GM12878 (cell line): ENCODE data around the gene GREB1. TPM values are rescaled to one million over a fixed set of nuclear protein-coding genes. Genes with fewer than 3 reads are reported as not detected.

Experiments used
- ATAC-seq: fragments of 200-7000 bp; cut with Tn5 transposase; 3 replicates; pipeline ENCODE4 v1.9.1; 2020; ENCODE audit warnings: mild to moderate bottlenecking, moderate library complexity
- BruUV-seq: library from RNA; stranded (reverse); fragments of 400-500 nt; replicated peaks from 2 replicates; lab custom pipeline; 2021; lab: Mats Ljungman, UMichigan
- CTCF ChIA-PET: fragments of 300-600 bp; sonication (Branson Sonifier 250); formaldehyde crosslinking; extraction: SDS; loops from one replicate; lab custom pipeline; 2021; ENCODE audit warnings: inconsistent platforms; lab: Yijun Ruan, JAX
- POLR2A ChIA-PET: fragments of 350-600 bp; formaldehyde crosslinking; extraction: SDS; loops from one replicate; lab custom pipeline; 2021; ENCODE audit warnings: inconsistent platforms; lab: Charles Lee
- RAD21 ChIA-PET: fragments of 300-600 bp; sonication (Branson Sonifier 250); formaldehyde crosslinking; loops from one replicate; lab custom pipeline; 2023; ENCODE audit warnings: antibody characterized with exemption; ENCODE audit not compliant: unreplicated experiment; lab: Charles Lee
- SMC1A ChIA-PET: fragments of 300-600 bp; sonication (Branson Sonifier 250); formaldehyde crosslinking; loops from one replicate; lab custom pipeline; 2023; ENCODE audit not compliant: unreplicated experiment, uncharacterized antibody; lab: Charles Lee
- DNase-seq: peaks from one replicate; pipeline ENCODE4 v3.0.0-alpha.2; 2011; ENCODE audit warnings: low read depth, low spot score
- FAIRE-seq: peaks from 3 replicates; lab custom pipeline; 2011; peaks lifted over from hg19 to GRCh38; lab: Jason Lieb, UNC
- H2AFZ ChIP-seq: 2 replicates; pipeline ENCODE4 v1.6.0; 2011; ENCODE audit warnings: low read depth, low read length, control low read depth; ENCODE audit not compliant: control insufficient read depth
- H3K27ac ChIP-seq: 2 replicates; pipeline ENCODE4 v1.5.1; 2011; ENCODE audit warnings: control low read depth; ENCODE audit not compliant: control insufficient read depth, insufficient read depth
- H3K27me3 ChIP-seq, 2 experiments: replicated peaks in 1 of 2; 2 replicates each; pipeline versions ENCODE4 v1.6.0 to v1.6.1; 2011; ENCODE audit warnings: low read length in 1 of 2; ENCODE audit not compliant: control insufficient read depth in 2 of 2, insufficient read depth in 2 of 2
- H3K36me3 ChIP-seq, 2 experiments: 2 replicates each; pipeline ENCODE4 v1.5.1; 2011; ENCODE audit warnings: low read length in 1 of 2; ENCODE audit not compliant: control insufficient read depth in 2 of 2, insufficient read depth in 2 of 2
- H3K4me1 ChIP-seq: 2 replicates; pipeline ENCODE4 v1.6.1; 2011; ENCODE audit warnings: mild to moderate bottlenecking, low read length, moderate library complexity, mixed read lengths; ENCODE audit not compliant: control insufficient read depth, insufficient read depth
- H3K4me2 ChIP-seq: 2 replicates; pipeline ENCODE4 v1.6.0; 2011; ENCODE audit warnings: control low read depth; ENCODE audit not compliant: control insufficient read depth, insufficient read depth
- H3K4me3 ChIP-seq: fragments of 200-600 bp; sonication (generic); 2 replicates; pipeline ENCODE4 v1.5.1; 2016
- H3K79me2 ChIP-seq: 2 replicates; pipeline ENCODE4 v1.6.0; 2011; ENCODE audit warnings: low read length; ENCODE audit not compliant: control insufficient read depth, insufficient read depth
- H3K9ac ChIP-seq: 2 replicates; pipeline ENCODE4 v1.8.0; 2011; ENCODE audit warnings: low read length, control low read depth, mixed read lengths; ENCODE audit not compliant: control insufficient read depth, insufficient read depth
- H3K9me3 ChIP-seq: replicated peaks from 3 replicates; pipeline ENCODE4 v1.5.1; 2011; ENCODE audit warnings: mild to moderate bottlenecking, low read length; ENCODE audit not compliant: control insufficient read depth, insufficient read depth
- H4K20me1 ChIP-seq: 2 replicates; pipeline ENCODE4 v1.6.0; 2011; ENCODE audit not compliant: control insufficient read depth, insufficient read depth
- CBX5 ChIP-seq: sonication (generic); IDR thresholded peaks from 2 replicates; pipeline ENCODE4 v1.6.1; 2016; ENCODE audit warnings: low read depth, moderate library complexity, mild to moderate bottlenecking, inconsistent platforms
- FOXM1 ChIP-seq: IDR thresholded peaks from 2 replicates; pipeline ENCODE4 v1.6.1; 2012; ENCODE audit warnings: low read depth, mild to moderate bottlenecking, inconsistent platforms, low read length, moderate library complexity
- MEF2B ChIP-seq: fragments of 450-650 bp; IDR thresholded peaks from 2 replicates; pipeline ENCODE4 v1.6.1; 2018; ENCODE audit warnings: mild to moderate bottlenecking, moderate library complexity; ENCODE audit not compliant: partially characterized antibody, poor library complexity, severe bottlenecking
- POLR2A ChIP-seq: IDR thresholded peaks from 2 replicates; pipeline ENCODE4 v1.6.1; 2011; ENCODE audit warnings: low read depth, mild to moderate bottlenecking, low read length
- RCOR1 ChIP-seq: conservative IDR thresholded peaks from 2 replicates; pipeline ENCODE4 v1.6.1; 2012; ENCODE audit warnings: low read depth, low read length, improper control_type of control experiment
- RELA ChIP-seq: fragments of 450-650 bp; IDR thresholded peaks from 2 replicates; pipeline ENCODE4 v1.8.0; 2014; ENCODE audit warnings: borderline replicate concordance; ENCODE audit not compliant: partially characterized antibody
- SREBF1 ChIP-seq: IDR thresholded peaks from 2 replicates; pipeline ENCODE4 v1.6.1; 2012; ENCODE audit warnings: mild to moderate bottlenecking, low read length
- TARDBP ChIP-seq: IDR thresholded peaks from 2 replicates; pipeline ENCODE4 v1.6.1; 2016; ENCODE audit warnings: borderline replicate concordance
- TCF12 ChIP-seq: IDR thresholded peaks from 2 replicates; pipeline ENCODE4 v1.6.1; 2011; ENCODE audit warnings: low read depth, mild to moderate bottlenecking, low read length
- WGBS: methylation state at CpG from one replicate; pipeline ENCODE4 v1.1.6; 2016; ENCODE audit warnings: low lambda C conversion rate; ENCODE audit not compliant: insufficient replicate concordance, insufficient coverage; ENCODE audit errors: missing lambda C conversion rate; 5-methylcytosine and 5-hydroxymethylcytosine counted together
- in situ Hi-C: fragments of 300-500 bp; cut with MboI; formaldehyde crosslinking; loops from 9 replicates; pipeline ENCODE4 v1.14.3; 2018; ENCODE audit warnings: mixed read lengths
- intact Hi-C: fragments of 100-400 bp; cut with micrococcal nuclease; formaldehyde crosslinking; loops from one replicate; pipeline ENCODE4 v1.14.2; 2022; ENCODE audit not compliant: unreplicated experiment
- polyA plus RNA-seq, 11 experiments: library from polyadenylated mRNA; depleted of rRNA in 4 of 11; unstranded in 6 of 11; stranded (reverse) in 5 of 11; fragments of >200 nt; fragmentation: Nextera tagmentation in 4 of 11; fragmentation: Illumina TruSeq in 1 of 11; extraction: Ambion mirVana in 4 of 11; extraction: Trizol in 1 of 11; gene quantifications; 1 replicate in 1 of 11; 2 replicates in 10 of 11; pipeline versions ENCODE4 v1.2.1 to v1.2.3, GENCODE V29; 2011 to 2016; ENCODE audit warnings: inconsistent platforms in 2 of 11, missing spikeins in 2 of 11, low read depth in 1 of 11
- total RNA-seq, 4 experiments: library from RNA; depleted of rRNA in 3 of 4; stranded (reverse); fragments of >200 nt in 3 of 4; fragmentation: Illumina TruSeq in 1 of 4; extraction: Trizol in 1 of 4; gene quantifications; 2 replicates each; pipeline versions ENCODE4 v1.2.1 to v1.2.3, GENCODE V29; 2013 to 2021
- TF ChIP-seq, protein P1 (sequence below): IDR thresholded peaks from 2 replicates; pipeline ENCODE4 v1.6.1; 2011; ENCODE audit warnings: borderline replicate concordance, low read depth, mild to moderate bottlenecking, moderate library complexity, low read length; ENCODE audit not compliant: insufficient read depth, poor library complexity, severe bottlenecking
- TF ChIP-seq, protein P2 (sequence below): fragments of 450-650 bp; IDR thresholded peaks from 2 replicates; pipeline ENCODE4 v1.6.1; 2018; ENCODE audit warnings: mild to moderate bottlenecking, low read depth, moderate library complexity; ENCODE audit not compliant: partially characterized antibody
- TF ChIP-seq, protein P3 (sequence below): IDR thresholded peaks from 2 replicates; pipeline ENCODE4 v1.6.1; 2012; ENCODE audit warnings: improper control_type of control experiment, low read depth, low read length; ENCODE audit not compliant: insufficient replicate concordance

The GREB1 gene
- total and polyA plus RNA-seq, 10 of the 15 experiments (the other 5 are each of a cell fraction or from before 2014, with no cell fraction given): 0.09 to 2.1 (median 0.37) TPM; not detected in 1

DNA sequence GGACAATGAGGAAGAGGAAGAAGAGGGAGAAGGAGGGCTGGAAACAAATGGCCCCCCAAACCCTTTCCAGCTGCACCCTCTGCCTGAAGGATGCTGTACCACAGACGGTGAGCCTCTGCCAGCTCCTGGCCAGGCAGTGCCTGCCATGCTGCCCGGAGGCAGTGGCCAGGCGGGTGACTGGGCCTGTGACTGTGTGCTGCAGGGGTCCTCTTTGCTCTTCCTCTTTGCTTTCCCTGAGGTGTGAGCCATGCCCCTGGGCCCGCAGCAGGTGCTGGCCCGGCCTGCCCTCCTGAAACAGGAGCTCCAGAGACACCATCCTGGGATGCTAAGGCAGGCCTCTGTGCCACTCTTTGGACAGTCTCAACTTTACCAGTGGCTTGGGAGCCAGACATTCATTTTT lies 28.6 kb downstream of the GREB1 start:
- Histone ChIP-seq H3K36me3 (no peaks in the 10 kb centered on the region), H3K4me2 (no peak overlapping the region), H3K27me3 (0 out of 4 replicates have a peak, but pooled peaks cover 0 to 3% of the 10 kb centered on the region in 2 experiments), H4K20me1 (no peaks in the 10 kb centered on the region), H3K79me2 (no peaks in the 10 kb centered on the region), H3K4me1 (no peaks in the 10 kb centered on the region), H3K9ac (no peak overlapping the region), H3K9me3 (no peaks in the 10 kb centered on the region), H3K4me3 (no peak overlapping the region), H3K27ac (no peak overlapping the region), H2AFZ (no peak overlapping the region)
- 54% methylated on average over 4 of the region's 5 CpGs for WGBS
- DNase-seq (no peak), FAIRE-seq (no peak), ATAC-seq (no peak)
- ChIA-PET POLR2A (no interaction called here), RAD21 (no interaction called here), CTCF (interaction anchor here (6.7 kb wide), 1 partner anchor 21 kb away, joined by 35 read pairs; no protein-coding TSS in a partner anchor), SMC1A (no interaction called here)
- BruUV-seq: no TSS peak
- in situ Hi-C loops: no loop called here
- intact Hi-C loops: no loop called here
- TF ChIP-seq POLR2A (no peak), RCOR1 (no peak), FOXM1 (no peak), CBX5 (no peak), RELA (no peak), TCF12 (no peak), MEF2B (no peak), SREBF1 (no peak), TARDBP (no peak)
- TF ChIP-seq, protein P1, sequence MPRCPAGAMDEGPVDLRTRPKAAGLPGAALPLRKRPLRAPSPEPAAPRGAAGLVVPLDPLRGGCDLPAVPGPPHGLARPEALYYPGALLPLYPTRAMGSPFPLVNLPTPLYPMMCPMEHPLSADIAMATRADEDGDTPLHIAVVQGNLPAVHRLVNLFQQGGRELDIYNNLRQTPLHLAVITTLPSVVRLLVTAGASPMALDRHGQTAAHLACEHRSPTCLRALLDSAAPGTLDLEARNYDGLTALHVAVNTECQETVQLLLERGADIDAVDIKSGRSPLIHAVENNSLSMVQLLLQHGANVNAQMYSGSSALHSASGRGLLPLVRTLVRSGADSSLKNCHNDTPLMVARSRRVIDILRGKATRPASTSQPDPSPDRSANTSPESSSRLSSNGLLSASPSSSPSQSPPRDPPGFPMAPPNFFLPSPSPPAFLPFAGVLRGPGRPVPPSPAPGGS: no peak
- TF ChIP-seq, protein P2, sequence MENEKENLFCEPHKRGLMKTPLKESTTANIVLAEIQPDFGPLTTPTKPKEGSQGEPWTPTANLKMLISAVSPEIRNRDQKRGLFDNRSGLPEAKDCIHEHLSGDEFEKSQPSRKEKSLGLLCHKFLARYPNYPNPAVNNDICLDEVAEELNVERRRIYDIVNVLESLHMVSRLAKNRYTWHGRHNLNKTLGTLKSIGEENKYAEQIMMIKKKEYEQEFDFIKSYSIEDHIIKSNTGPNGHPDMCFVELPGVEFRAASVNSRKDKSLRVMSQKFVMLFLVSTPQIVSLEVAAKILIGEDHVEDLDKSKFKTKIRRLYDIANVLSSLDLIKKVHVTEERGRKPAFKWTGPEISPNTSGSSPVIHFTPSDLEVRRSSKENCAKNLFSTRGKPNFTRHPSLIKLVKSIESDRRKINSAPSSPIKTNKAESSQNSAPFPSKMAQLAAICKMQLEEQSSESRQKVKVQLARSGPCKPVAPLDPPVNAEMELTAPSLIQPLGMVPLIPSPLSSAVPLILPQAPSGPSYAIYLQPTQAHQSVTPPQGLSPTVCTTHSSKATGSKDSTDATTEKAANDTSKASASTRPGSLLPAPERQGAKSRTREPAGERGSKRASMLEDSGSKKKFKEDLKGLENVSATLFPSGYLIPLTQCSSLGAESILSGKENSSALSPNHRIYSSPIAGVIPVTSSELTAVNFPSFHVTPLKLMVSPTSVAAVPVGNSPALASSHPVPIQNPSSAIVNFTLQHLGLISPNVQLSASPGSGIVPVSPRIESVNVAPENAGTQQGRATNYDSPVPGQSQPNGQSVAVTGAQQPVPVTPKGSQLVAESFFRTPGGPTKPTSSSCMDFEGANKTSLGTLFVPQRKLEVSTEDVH: no peak
- TF ChIP-seq, protein P3, sequence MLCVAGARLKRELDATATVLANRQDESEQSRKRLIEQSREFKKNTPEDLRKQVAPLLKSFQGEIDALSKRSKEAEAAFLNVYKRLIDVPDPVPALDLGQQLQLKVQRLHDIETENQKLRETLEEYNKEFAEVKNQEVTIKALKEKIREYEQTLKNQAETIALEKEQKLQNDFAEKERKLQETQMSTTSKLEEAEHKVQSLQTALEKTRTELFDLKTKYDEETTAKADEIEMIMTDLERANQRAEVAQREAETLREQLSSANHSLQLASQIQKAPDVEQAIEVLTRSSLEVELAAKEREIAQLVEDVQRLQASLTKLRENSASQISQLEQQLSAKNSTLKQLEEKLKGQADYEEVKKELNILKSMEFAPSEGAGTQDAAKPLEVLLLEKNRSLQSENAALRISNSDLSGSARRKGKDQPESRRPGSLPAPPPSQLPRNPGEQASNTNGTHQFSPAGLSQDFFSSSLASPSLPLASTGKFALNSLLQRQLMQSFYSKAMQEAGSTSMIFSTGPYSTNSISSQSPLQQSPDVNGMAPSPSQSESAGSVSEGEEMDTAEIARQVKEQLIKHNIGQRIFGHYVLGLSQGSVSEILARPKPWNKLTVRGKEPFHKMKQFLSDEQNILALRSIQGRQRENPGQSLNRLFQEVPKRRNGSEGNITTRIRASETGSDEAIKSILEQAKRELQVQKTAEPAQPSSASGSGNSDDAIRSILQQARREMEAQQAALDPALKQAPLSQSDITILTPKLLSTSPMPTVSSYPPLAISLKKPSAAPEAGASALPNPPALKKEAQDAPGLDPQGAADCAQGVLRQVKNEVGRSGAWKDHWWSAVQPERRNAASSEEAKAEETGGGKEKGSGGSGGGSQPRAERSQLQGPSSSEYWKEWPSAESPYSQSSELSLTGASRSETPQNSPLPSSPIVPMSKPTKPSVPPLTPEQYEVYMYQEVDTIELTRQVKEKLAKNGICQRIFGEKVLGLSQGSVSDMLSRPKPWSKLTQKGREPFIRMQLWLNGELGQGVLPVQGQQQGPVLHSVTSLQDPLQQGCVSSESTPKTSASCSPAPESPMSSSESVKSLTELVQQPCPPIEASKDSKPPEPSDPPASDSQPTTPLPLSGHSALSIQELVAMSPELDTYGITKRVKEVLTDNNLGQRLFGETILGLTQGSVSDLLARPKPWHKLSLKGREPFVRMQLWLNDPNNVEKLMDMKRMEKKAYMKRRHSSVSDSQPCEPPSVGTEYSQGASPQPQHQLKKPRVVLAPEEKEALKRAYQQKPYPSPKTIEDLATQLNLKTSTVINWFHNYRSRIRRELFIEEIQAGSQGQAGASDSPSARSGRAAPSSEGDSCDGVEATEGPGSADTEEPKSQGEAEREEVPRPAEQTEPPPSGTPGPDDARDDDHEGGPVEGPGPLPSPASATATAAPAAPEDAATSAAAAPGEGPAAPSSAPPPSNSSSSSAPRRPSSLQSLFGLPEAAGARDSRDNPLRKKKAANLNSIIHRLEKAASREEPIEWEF: no peak
